ENCODE results near the gene MKNK2. TPM values are rescaled to one million over a fixed set of nuclear protein-coding genes. Genes with fewer than 3 reads are reported as not detected.
A peak's percentile ranks its signal among the peaks of the same experiment; 100 is the strongest.

Gene MKNK2
- total RNA-seq, 2 donors from 2014 or later = 90.3 to 107 TPM

DNA sequence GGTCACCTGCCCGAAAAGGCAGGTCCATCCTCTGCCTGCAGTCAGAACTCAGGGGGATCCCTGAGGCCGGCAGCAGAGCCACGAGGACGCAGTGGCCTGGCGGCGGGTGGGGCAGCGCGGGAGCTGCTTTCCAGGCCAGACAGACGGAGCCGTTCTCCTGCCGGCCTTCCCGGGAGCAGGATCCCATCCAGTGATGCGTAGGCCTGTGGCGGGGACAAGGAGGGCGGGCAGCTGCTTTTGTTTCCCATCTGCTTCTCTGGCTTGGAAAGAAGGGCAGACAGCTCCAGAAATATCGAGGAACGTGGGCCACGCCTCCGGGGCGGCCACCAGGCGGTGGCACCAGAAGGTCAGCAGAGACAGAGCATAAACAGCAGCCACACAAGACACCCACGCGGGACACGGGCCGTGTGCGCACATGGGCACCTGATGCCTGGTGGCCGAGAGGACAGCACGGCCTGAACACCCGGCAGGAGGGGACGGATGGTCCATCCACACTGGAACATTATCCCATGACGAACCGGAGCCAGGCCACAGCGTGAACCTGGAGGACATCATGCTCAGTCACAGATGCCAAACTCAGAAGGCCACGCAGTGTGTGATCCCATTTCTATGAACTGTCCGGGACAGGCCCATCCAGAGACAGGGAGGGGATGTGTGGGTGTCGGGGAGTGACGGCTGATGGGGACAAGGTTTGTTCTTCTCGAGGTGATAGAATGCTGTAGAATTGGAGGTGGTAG, 13.9 kb upstream of the MKNK2 start:
- peak overlapping the region in 1 of 2 donors; percentile 11 for H3K4me3 ChIP-seq
- no peaks in the 10 kb centered on the region for H3K9me3 ChIP-seq
- peaks cover 0 to 41% of the 10 kb centered on the region in 2 donors for H3K4me1 ChIP-seq
- DNase-seq (ENCODE audit: low spot score) = peak; percentile 84
- H3K36me3 ChIP-seq = no peaks in the 10 kb centered on the region
- no peaks in the 10 kb centered on the region for H3K27me3 ChIP-seq
- TF ChIP-seq, protein P1, sequence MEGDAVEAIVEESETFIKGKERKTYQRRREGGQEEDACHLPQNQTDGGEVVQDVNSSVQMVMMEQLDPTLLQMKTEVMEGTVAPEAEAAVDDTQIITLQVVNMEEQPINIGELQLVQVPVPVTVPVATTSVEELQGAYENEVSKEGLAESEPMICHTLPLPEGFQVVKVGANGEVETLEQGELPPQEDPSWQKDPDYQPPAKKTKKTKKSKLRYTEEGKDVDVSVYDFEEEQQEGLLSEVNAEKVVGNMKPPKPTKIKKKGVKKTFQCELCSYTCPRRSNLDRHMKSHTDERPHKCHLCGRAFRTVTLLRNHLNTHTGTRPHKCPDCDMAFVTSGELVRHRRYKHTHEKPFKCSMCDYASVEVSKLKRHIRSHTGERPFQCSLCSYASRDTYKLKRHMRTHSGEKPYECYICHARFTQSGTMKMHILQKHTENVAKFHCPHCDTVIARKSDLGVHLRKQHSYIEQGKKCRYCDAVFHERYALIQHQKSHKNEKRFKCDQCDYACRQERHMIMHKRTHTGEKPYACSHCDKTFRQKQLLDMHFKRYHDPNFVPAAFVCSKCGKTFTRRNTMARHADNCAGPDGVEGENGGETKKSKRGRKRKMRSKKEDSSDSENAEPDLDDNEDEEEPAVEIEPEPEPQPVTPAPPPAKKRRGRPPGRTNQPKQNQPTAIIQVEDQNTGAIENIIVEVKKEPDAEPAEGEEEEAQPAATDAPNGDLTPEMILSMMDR (IDR thresholded peaks at IDR 0.05) = no peak
- H3K27ac ChIP-seq = peak overlapping the region; percentile 99

DNA sequence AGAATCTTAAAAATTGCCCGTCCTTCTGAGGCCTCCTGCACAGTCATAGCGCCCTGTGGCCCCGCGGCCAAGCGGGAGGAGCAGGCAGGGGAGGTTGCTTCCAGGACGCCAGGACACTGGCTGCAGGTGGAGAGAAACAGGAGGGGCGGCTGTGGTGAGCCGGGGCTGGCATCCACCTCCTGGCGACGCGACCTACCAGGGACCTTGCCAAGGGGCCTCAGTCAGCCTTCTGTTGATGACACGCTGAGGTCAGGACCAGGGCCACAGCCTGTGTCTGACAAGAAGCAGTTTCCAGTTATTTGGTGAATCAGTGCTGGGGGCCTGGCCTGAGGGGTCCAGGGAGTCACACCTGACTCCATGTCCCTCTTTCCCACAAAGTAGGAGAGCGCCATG, 13.3 kb upstream of the MKNK2 start:
- H3K9me3 ChIP-seq = no peaks in the 10 kb centered on the region
- no peaks in the 10 kb centered on the region for H3K27me3 ChIP-seq
- peaks cover 0 to 41% of the 10 kb centered on the region in 2 donors for H3K4me1 ChIP-seq
- H3K4me3 ChIP-seq = peak overlapping the region in 1 of 2 donors; percentile 11
- no peak for DNase-seq (ENCODE audit: low spot score)
- no peaks in the 10 kb centered on the region for H3K36me3 ChIP-seq
- H3K27ac ChIP-seq = peak overlapping the region; percentile 99
- TF ChIP-seq, protein P1 (IDR thresholded peaks at IDR 0.05) = no peak

DNA sequence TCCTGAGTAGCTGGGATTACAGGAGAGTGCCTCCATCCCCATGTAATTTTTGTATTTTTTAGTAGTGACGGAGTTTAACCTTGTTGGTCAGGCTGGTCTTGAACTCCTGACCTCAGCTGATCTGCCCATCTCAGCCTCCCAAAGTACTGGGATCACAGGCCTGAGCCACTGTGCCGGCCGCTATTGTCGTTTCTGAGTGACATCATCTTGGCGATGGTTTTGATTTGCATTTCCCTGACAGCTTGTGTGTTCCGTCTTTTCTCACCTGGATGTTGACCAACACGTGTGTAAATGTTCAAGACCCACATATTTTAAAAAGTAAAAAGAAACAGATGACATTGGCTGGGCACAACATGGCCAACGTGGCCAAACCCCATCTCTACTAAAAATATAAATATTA, 12.8 kb upstream of the MKNK2 start:
- Histone ChIP-seq H3K9me3 (no peaks in the 10 kb centered on the region), H3K27ac (peak overlapping the region; percentile 99), H3K36me3 (no peaks in the 10 kb centered on the region), H3K4me1 (peaks cover 0 to 45% of the 10 kb centered on the region in 2 donors), H3K27me3 (no peaks in the 10 kb centered on the region), H3K4me3 (peak overlapping the region in 1 of 2 donors; percentile 11)
- TF ChIP-seq, protein P1 (IDR thresholded peaks at IDR 0.05) = no peak
- no peak for DNase-seq (ENCODE audit: low spot score)

DNA sequence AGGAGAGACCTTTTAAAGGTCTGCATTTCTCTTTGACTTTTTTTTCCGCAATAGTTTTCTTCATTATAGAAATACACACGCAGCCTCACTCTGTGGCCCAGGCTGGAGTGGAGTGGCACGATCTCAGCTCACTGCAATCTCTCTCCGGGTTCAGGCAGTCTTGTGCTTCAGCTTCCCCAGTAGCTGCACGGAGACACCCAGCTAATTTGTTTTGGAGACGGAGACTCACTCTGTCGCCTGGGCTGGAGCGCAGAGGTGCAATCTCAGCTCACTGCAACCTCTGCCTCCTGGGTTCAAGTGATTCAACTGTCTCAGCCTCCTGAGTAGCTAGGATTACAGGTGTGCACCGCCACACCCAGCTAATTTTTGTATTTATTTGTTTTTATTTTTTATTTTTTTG, 11.7 kb upstream of the MKNK2 start:
- Histone ChIP-seq H3K27ac (peak overlapping the region; percentile 99), H3K27me3 (no peaks in the 10 kb centered on the region), H3K4me3 (no peak overlapping the region), H3K9me3 (no peaks in the 10 kb centered on the region), H3K36me3 (no peaks in the 10 kb centered on the region), H3K4me1 (peaks cover 0 to 54% of the 10 kb centered on the region in 2 donors)
- TF ChIP-seq, protein P1 (IDR thresholded peaks at IDR 0.05) = no peak
- no peak for DNase-seq (ENCODE audit: low spot score)

DNA sequence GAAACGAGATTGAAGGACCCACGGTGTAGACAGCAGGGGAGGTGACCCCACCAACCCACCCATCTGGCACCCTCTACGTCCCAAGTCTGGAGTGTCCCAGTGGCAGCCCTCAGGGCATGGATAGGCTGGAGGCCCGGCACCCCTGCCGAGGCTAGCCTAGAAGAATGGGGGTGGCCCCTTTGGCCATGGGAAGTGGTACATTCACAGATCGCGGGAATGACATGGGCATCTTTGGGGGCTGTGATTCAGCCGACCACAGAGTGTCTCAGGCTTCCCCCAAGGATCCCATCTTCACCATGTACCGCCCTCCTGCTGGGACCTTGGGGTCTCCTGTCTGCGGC, 11.3 kb upstream of the MKNK2 start:
- H3K36me3 ChIP-seq = no peaks in the 10 kb centered on the region
- TF ChIP-seq, protein P1 (IDR thresholded peaks at IDR 0.05) = no peak
- H3K9me3 ChIP-seq = no peaks in the 10 kb centered on the region
- no peaks in the 10 kb centered on the region for H3K27me3 ChIP-seq
- H3K4me3 ChIP-seq = peak overlapping the region; percentile 48 to 64
- H3K27ac ChIP-seq = peak overlapping the region; percentile 99
- H3K4me1 ChIP-seq = peaks cover 0 to 58% of the 10 kb centered on the region in 2 donors
- DNase-seq (ENCODE audit: low spot score) = no peak
